ENCODE results near the gene ADAMTS3.

- TF ChIP-seq POLR2A (IDR thresholded peaks at IDR 0.05) (no peak), CTCF (IDR thresholded peaks at IDR 0.05) (no peak)
These were observed 174.9 kb downstream of the ADAMTS3 start for GRCh38 chr4:72394012-72394663.

Data from thyroid gland (tissue), 4 donors.